Keratinocyte (primary cell): ENCODE data around the gene ROR2. TPM values are rescaled to one million over a fixed set of nuclear protein-coding genes. Genes with fewer than 3 reads are reported as not detected.

ENCODE experiments used
- DNase-seq: peaks from one replicate; pipeline ENCODE4 v3.0.0-alpha.2; 2011; ENCODE audit warnings: low read depth, missing footprints, low spot score
- FAIRE-seq: peaks from 2 replicates; lab custom pipeline; 2011; peaks lifted over from hg19 to GRCh38; lab: Jason Lieb, UNC
- H2AFZ ChIP-seq: 2 replicates; pipeline ENCODE4 v1.6.0; 2012; ENCODE audit warnings: low read length, control low read depth, inconsistent platforms; ENCODE audit not compliant: control insufficient read depth
- H3K27ac ChIP-seq: 2 replicates; pipeline ENCODE4 v1.5.1; 2011; ENCODE audit warnings: low read length; ENCODE audit not compliant: control insufficient read depth, insufficient read depth
- H3K27me3 ChIP-seq: 3 replicates; pipeline ENCODE4 v1.6.0; 2011; ENCODE audit warnings: low read length; ENCODE audit not compliant: control insufficient read depth, insufficient read depth; ENCODE audit errors: extremely low read depth
- H3K36me3 ChIP-seq, 2 experiments: 2 replicates in 1 of 2; 3 replicates in 1 of 2; pipeline ENCODE4 v1.5.1; 2011; ENCODE audit warnings: low read length in 2 of 2, mild to moderate bottlenecking in 1 of 2; ENCODE audit not compliant: control insufficient read depth in 2 of 2, insufficient read depth in 2 of 2; ENCODE audit errors: extremely low read depth in 1 of 2
- H3K4me1 ChIP-seq: 3 replicates; pipeline ENCODE4 v1.5.1; 2011; ENCODE audit warnings: low read length; ENCODE audit not compliant: control insufficient read depth, insufficient read depth; ENCODE audit errors: extremely low read depth
- H3K4me2 ChIP-seq: 3 replicates; pipeline ENCODE4 v1.6.0; 2011; ENCODE audit warnings: low read depth, low read length; ENCODE audit not compliant: control insufficient read depth, insufficient read depth; ENCODE audit errors: extremely low read depth
- H3K4me3 ChIP-seq, 3 experiments: fragments of 200-600 bp in 1 of 3; sonication (generic) in 1 of 3; 2 replicates in 2 of 3; 3 replicates in 1 of 3; pipeline ENCODE4 v1.5.1; 2011 to 2016; ENCODE audit warnings: low read length in 3 of 3, mild to moderate bottlenecking in 3 of 3, control low read depth in 2 of 3, inconsistent platforms in 1 of 3, low read depth in 1 of 3, mixed read lengths in 1 of 3, mixed run types in 1 of 3, moderate library complexity in 1 of 3; ENCODE audit not compliant: control insufficient read depth in 2 of 3, insufficient read depth in 2 of 3; ENCODE audit errors: extremely low read depth in 1 of 3
- H3K79me2 ChIP-seq: 2 replicates; pipeline ENCODE4 v1.6.0; 2012; ENCODE audit warnings: low read length; ENCODE audit not compliant: control insufficient read depth, insufficient read depth
- H3K9ac ChIP-seq: 3 replicates; pipeline ENCODE4 v1.6.0; 2011; ENCODE audit warnings: low read length; ENCODE audit not compliant: control insufficient read depth, insufficient read depth; ENCODE audit errors: extremely low read depth
- H3K9me1 ChIP-seq: 3 replicates; pipeline ENCODE4 v1.6.0; 2011; ENCODE audit warnings: low read length; ENCODE audit not compliant: control insufficient read depth, insufficient read depth; ENCODE audit errors: extremely low read depth
- H3K9me3 ChIP-seq: 2 replicates; pipeline ENCODE4 v1.5.1; 2012; ENCODE audit warnings: low read depth, low read length; ENCODE audit not compliant: control insufficient read depth
- H4K20me1 ChIP-seq: 3 replicates; pipeline ENCODE4 v1.6.0; 2011; ENCODE audit warnings: low read length; ENCODE audit not compliant: control insufficient read depth, insufficient read depth; ENCODE audit errors: extremely low read depth
- EZH2 ChIP-seq: IDR thresholded peaks from one replicate; pipeline ENCODE4 v1.6.1; 2012; ENCODE audit warnings: inconsistent platforms, mild to moderate bottlenecking, low read length, moderate library complexity
- dilution Hi-C: fragments of 300-500 bp; cut with MboI; formaldehyde crosslinking; loops from one replicate; pipeline ENCODE4 v1.7.0; 2020; ENCODE audit warnings: low sequenced_read_pairs; ENCODE audit not compliant: extremely low pct_ligation_motif_present
- polyA plus RNA-seq, 5 experiments: library from polyadenylated mRNA; depleted of rRNA in 3 of 5; stranded (reverse) in 3 of 5; stranded (forward) in 1 of 5; unstranded in 1 of 5; fragments of >200 nt; gene quantifications; 1 replicate in 1 of 5; 2 replicates in 3 of 5; 3 replicates in 1 of 5; pipeline versions ENCODE4 v1.2.1 to v1.2.3, GENCODE V29; 2011 to 2012; ENCODE audit warnings: missing spikeins in 2 of 5, low read depth in 1 of 5, low replicate concordance in 1 of 5
- TF ChIP-seq, protein P1 (sequence below), 3 experiments: IDR thresholded peaks in 1 of 3; conservative IDR thresholded peaks in 1 of 3; optimal IDR thresholded peaks in 1 of 3; 2 replicates in 2 of 3; 3 replicates in 1 of 3; pipeline versions ENCODE3 to v1.5.1; 2011; ENCODE audit warnings: low read length in 3 of 3, mild to moderate bottlenecking in 3 of 3, moderate library complexity in 2 of 3, control low read depth in 1 of 3, inconsistent platforms in 1 of 3; ENCODE audit not compliant: insufficient read depth in 2 of 3; ENCODE audit errors: extremely low read depth in 1 of 3

Gene ROR2
- polyA plus RNA-seq, 1 donor (not counting 4 experiments of a cell fraction or from before 2014, with no cell fraction given) = 0.22 TPM

DNA sequence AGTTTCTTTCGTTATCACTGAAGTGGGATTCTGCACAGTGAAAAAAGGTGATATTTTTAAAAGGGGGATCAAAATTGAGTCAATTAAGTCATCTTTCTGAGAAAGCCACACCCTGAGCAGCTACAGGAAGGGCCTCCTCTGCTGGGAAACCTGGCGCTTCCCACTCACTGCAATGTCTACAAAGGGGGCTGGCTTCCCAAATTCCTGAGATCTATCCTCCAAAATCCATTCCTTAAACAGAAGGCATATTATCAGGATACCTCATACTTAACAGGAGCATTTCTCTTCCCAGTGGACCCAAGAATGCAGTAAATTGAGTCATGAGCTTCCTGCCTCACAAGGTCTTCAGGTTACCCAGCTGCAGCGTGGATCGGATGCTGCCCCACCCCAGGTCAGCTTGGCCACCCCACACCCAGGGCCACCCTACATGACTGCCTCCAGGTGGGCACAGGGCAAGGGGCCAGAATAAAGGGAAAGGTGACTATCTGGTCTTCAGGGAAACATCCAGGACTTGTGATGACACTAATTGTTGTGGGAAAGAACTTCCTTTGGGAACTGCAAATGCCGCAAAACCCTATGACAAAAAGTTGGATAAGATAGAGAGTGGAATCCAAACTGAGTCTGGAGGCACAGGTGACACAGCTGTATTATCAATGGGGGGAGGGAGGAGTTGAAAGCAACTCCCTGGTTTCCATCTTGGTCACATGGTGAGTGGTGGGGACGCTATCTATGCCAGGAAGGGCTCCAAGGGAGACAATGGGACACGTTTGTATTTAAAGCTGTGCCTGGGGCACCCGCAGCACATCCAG is 42.3 kb downstream of the ROR2 start:
- Histone ChIP-seq H3K36me3 (no peaks in the 10 kb centered on the region), H3K4me1 (no peaks in the 10 kb centered on the region), H3K79me2 (no peaks in the 10 kb centered on the region), H3K27ac (no peak overlapping the region), H4K20me1 (no peaks in the 10 kb centered on the region), H3K27me3 (no peaks in the 10 kb centered on the region), H3K9ac (no peak overlapping the region), H3K4me2 (no peak overlapping the region), H3K9me1 (no peaks in the 10 kb centered on the region), H3K9me3 (no peaks in the 10 kb centered on the region), H3K4me3 (no peak overlapping the region), H2AFZ (no peak overlapping the region)
- DNase-seq (no peak), FAIRE-seq (no peak)
- TF ChIP-seq, protein P1, sequence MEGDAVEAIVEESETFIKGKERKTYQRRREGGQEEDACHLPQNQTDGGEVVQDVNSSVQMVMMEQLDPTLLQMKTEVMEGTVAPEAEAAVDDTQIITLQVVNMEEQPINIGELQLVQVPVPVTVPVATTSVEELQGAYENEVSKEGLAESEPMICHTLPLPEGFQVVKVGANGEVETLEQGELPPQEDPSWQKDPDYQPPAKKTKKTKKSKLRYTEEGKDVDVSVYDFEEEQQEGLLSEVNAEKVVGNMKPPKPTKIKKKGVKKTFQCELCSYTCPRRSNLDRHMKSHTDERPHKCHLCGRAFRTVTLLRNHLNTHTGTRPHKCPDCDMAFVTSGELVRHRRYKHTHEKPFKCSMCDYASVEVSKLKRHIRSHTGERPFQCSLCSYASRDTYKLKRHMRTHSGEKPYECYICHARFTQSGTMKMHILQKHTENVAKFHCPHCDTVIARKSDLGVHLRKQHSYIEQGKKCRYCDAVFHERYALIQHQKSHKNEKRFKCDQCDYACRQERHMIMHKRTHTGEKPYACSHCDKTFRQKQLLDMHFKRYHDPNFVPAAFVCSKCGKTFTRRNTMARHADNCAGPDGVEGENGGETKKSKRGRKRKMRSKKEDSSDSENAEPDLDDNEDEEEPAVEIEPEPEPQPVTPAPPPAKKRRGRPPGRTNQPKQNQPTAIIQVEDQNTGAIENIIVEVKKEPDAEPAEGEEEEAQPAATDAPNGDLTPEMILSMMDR (optimal IDR thresholded peaks at IDR 0.05 in 1 of 3, IDR thresholded peaks at IDR 0.05 in 1 of 3, conservative IDR thresholded peaks at IDR 0.05 in 1 of 3; ENCODE audit: extremely low read depth in 1 of 3, insufficient read depth in 2 of 3, low read length in 3 of 3) = no peak
- no peak for TF ChIP-seq EZH2
- dilution Hi-C loops = no loop called here

- no peak for FAIRE-seq
- Histone ChIP-seq H3K9me1 (no peaks in the 10 kb centered on the region), H3K4me3 (no peak overlapping the region), H3K4me2 (no peak overlapping the region), H4K20me1 (no peaks in the 10 kb centered on the region), H3K36me3 (no peaks in the 10 kb centered on the region), H3K27me3 (peaks cover 3% of the 10 kb centered on the region), H3K27ac (no peak overlapping the region), H3K4me1 (no peaks in the 10 kb centered on the region), H3K79me2 (no peaks in the 10 kb centered on the region), H3K9me3 (no peaks in the 10 kb centered on the region), H3K9ac (no peak overlapping the region), H2AFZ (no peak overlapping the region)
- TF ChIP-seq, protein P1 (optimal IDR thresholded peaks at IDR 0.05 in 1 of 3, IDR thresholded peaks at IDR 0.05 in 1 of 3, conservative IDR thresholded peaks at IDR 0.05 in 1 of 3; ENCODE audit: extremely low read depth in 1 of 3, insufficient read depth in 2 of 3, low read length in 3 of 3) = no peak
- no peak for TF ChIP-seq EZH2
- dilution Hi-C loops = no loop called here
- DNase-seq = no peak
These were observed 44.0 kb downstream of the ROR2 start for GRCh38 chr9:91905991-91906469.
